GM18907 (cell line): ENCODE measurements around the gene LRRC56.

ENCODE experiments used
- ATAC-seq: cut with Tn5 transposase; IDR thresholded peaks from one replicate; pipeline ENCODE4 v1.9.1; 2021; ENCODE audit warnings: mild to moderate bottlenecking, moderate library complexity; ENCODE audit not compliant: unreplicated experiment

LRRC56 gene

GRCh38 chr11:537622-538430 is 499 bp downstream of the LRRC56 start:
- ATAC-seq: no peak

- ATAC-seq: no peak
Observed at GRCh38 chr11:538431-539051, 1.2 kb downstream of the LRRC56 start.

- ATAC-seq: no peak
Observed at GRCh38 chr11:539971-540481, 2.7 kb downstream of the LRRC56 start.

GRCh38 chr11:540583-541432 is 3.5 kb downstream of the LRRC56 start:
- ATAC-seq: no peak

- ATAC-seq: no peak
Observed at GRCh38 chr11:541433-541885, 4.1 kb downstream of the LRRC56 start.

- no peak for ATAC-seq
Observed at GRCh38 chr11:544817-545166, 7.5 kb downstream of the LRRC56 start.

- ATAC-seq: no peak
Observed at GRCh38 chr11:545171-545570, 7.8 kb downstream of the LRRC56 start.

- ATAC-seq: no peak
Observed at GRCh38 chr11:548700-549603, 11.6 kb downstream of the LRRC56 start.

GRCh38 chr11:550021-550745 is 12.9 kb downstream of the LRRC56 start:
- no peak for ATAC-seq

GRCh38 chr11:550746-551085 is 13.4 kb downstream of the LRRC56 start:
- ATAC-seq: no peak

GRCh38 chr11:551131-551530 is 13.8 kb downstream of the LRRC56 start:
- ATAC-seq: no peak

GRCh38 chr11:551596-551995 is 14.3 kb downstream of the LRRC56 start:
- no peak for ATAC-seq

GRCh38 chr11:553083-553987 is 16.0 kb downstream of the LRRC56 start:
- no peak for ATAC-seq

- no peak for ATAC-seq
Observed at GRCh38 chr11:553988-554340, 16.6 kb downstream of the LRRC56 start.

GRCh38 chr11:554428-555226 is 17.3 kb downstream of the LRRC56 start:
- ATAC-seq: no peak

GRCh38 chr11:555227-555779 is 18.0 kb downstream of the LRRC56 start:
- ATAC-seq: no peak

GRCh38 chr11:555780-556661 is 18.7 kb downstream of the LRRC56 start:
- ATAC-seq: no peak
